HEK293 (cell line): Measurements from ENCODE around the gene TUT4.

Source experiments
- RBAK ChIP-seq: fragments of 450-650 bp; formaldehyde crosslinking; IDR thresholded peaks from 2 replicates; pipeline ENCODE4 v1.5.1; 2016; ENCODE audit warnings: missing biosample characterization, missing genetic modification characterization
- ZNF146 ChIP-seq: fragments of 450-650 bp; formaldehyde crosslinking; IDR thresholded peaks from 2 replicates; pipeline ENCODE4 v1.5.1; 2016; ENCODE audit warnings: missing biosample characterization, missing genetic modification characterization
- ZNF223 ChIP-seq: fragments of 450-650 bp; formaldehyde crosslinking; IDR thresholded peaks from 2 replicates; pipeline ENCODE4 v1.5.1; 2016; ENCODE audit warnings: missing biosample characterization, missing genetic modification characterization
- ZNF274 ChIP-seq, 2 experiments: fragments of 200-500 bp in 1 of 2; fragments of 450-650 bp in 1 of 2; sonication (Bioruptor generic) in 1 of 2; formaldehyde crosslinking in 1 of 2; IDR thresholded peaks; 2 replicates each; pipeline versions ENCODE4 v1.5.1 to v1.6.1; 2014 to 2016; ENCODE audit warnings: borderline replicate concordance in 1 of 2, inconsistent platforms in 1 of 2, low read length in 1 of 2, missing biosample characterization in 1 of 2, missing genetic modification characterization in 1 of 2
- ZNF324 ChIP-seq: fragments of 450-650 bp; formaldehyde crosslinking; IDR thresholded peaks from 2 replicates; pipeline ENCODE4 v1.5.1; 2016; ENCODE audit warnings: missing biosample characterization, missing genetic modification characterization
- ZNF423 ChIP-seq: fragments of 450-650 bp; formaldehyde crosslinking; IDR thresholded peaks from 2 replicates; pipeline ENCODE4 v1.5.1; 2016; ENCODE audit warnings: missing biosample characterization, missing genetic modification characterization
- ZNF521 ChIP-seq: fragments of 450-650 bp; formaldehyde crosslinking; IDR thresholded peaks from 2 replicates; pipeline ENCODE4 v1.5.1; 2017; ENCODE audit warnings: missing biosample characterization, mild to moderate bottlenecking, missing genetic modification characterization
- TF ChIP-seq, protein P1 (sequence below): fragments of 450-650 bp; formaldehyde crosslinking; IDR thresholded peaks from 2 replicates; pipeline ENCODE4 v1.5.1; 2016; ENCODE audit warnings: missing biosample characterization, missing genetic modification characterization
- TF ChIP-seq, protein P2 (sequence below): fragments of 450-650 bp; formaldehyde crosslinking; IDR thresholded peaks from 2 replicates; pipeline ENCODE4 v1.5.1; 2016; ENCODE audit warnings: missing biosample characterization, missing genetic modification characterization
- TF ChIP-seq, protein P3 (sequence below): fragments of 450-650 bp; formaldehyde crosslinking; IDR thresholded peaks from 2 replicates; pipeline ENCODE4 v1.5.1; 2016; ENCODE audit warnings: missing biosample characterization, missing genetic modification characterization, low read depth

DNA sequence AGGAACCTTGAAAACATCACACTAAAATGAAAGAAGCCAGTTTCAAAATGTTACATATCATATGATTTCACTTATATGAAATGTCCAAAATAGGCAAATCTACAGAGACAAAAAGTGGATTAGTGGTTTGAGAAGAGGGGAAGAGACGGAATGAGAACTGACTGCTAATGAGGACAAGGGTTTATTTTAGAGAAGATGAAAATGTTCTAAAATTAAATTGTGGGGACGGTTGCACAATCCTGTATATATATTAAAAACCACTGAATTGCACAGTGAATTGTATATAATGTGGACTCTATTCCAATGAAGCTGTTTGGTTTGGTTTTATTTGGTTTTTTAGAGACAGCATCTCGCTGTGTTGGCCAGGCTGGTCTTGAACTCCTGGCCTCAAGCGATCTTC, 112.9 kb downstream of the TUT4 start:
- TF ChIP-seq, protein P1, sequence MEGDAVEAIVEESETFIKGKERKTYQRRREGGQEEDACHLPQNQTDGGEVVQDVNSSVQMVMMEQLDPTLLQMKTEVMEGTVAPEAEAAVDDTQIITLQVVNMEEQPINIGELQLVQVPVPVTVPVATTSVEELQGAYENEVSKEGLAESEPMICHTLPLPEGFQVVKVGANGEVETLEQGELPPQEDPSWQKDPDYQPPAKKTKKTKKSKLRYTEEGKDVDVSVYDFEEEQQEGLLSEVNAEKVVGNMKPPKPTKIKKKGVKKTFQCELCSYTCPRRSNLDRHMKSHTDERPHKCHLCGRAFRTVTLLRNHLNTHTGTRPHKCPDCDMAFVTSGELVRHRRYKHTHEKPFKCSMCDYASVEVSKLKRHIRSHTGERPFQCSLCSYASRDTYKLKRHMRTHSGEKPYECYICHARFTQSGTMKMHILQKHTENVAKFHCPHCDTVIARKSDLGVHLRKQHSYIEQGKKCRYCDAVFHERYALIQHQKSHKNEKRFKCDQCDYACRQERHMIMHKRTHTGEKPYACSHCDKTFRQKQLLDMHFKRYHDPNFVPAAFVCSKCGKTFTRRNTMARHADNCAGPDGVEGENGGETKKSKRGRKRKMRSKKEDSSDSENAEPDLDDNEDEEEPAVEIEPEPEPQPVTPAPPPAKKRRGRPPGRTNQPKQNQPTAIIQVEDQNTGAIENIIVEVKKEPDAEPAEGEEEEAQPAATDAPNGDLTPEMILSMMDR, result no peak
- TF ChIP-seq ZNF274 (IDR thresholded peaks at IDR 0.05; ENCODE audit: low read length) (no peak), ZNF274 (tag by site-specific recombination; IDR thresholded peaks at IDR 0.05; ENCODE audit: borderline replicate concordance) (no peak), ZNF324 (tag by site-specific recombination) (no peak), ZNF223 (tag by site-specific recombination) (no peak), ZNF521 (tag by site-specific recombination) (no peak), ZNF423 (tag by site-specific recombination) (no peak), ZNF146 (tag by site-specific recombination) (no peak), RBAK (no peak)
- TF ChIP-seq, protein P2, sequence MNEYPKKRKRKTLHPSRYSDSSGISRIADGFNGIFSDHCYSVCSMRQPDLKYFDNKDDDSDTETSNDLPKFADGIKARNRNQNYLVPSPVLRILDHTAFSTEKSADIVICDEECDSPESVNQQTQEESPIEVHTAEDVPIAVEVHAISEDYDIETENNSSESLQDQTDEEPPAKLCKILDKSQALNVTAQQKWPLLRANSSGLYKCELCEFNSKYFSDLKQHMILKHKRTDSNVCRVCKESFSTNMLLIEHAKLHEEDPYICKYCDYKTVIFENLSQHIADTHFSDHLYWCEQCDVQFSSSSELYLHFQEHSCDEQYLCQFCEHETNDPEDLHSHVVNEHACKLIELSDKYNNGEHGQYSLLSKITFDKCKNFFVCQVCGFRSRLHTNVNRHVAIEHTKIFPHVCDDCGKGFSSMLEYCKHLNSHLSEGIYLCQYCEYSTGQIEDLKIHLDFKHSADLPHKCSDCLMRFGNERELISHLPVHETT (tag by site-specific recombination), result no peak
- TF ChIP-seq, protein P3, sequence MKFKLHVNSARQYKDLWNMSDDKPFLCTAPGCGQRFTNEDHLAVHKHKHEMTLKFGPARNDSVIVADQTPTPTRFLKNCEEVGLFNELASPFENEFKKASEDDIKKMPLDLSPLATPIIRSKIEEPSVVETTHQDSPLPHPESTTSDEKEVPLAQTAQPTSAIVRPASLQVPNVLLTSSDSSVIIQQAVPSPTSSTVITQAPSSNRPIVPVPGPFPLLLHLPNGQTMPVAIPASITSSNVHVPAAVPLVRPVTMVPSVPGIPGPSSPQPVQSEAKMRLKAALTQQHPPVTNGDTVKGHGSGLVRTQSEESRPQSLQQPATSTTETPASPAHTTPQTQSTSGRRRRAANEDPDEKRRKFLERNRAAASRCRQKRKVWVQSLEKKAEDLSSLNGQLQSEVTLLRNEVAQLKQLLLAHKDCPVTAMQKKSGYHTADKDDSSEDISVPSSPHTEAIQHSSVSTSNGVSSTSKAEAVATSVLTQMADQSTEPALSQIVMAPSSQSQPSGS (tag by site-specific recombination), result no peak
